SK-N-MC (cell line): ENCODE measurements around the gene PRB3.

Experiments used
- DNase-seq: peaks from one replicate; pipeline ENCODE4 v3.0.0-alpha.2; 2011; ENCODE audit warnings: low read depth, low spot score
- H3K27ac ChIP-seq: fragments of 200-600 bp; sonication (generic); 2 replicates; pipeline ENCODE4 v1.5.1; 2016; ENCODE audit warnings: mixed run types
- H3K36me3 ChIP-seq: fragments of 200-600 bp; sonication (generic); 2 replicates; pipeline ENCODE4 v1.6.1; 2017; ENCODE audit warnings: antibody characterized with exemption, low read length, mixed read lengths; ENCODE audit not compliant: insufficient read depth
- H3K4me3 ChIP-seq: fragments of 200-600 bp; sonication (generic); 2 replicates; pipeline ENCODE4 v1.5.1; 2016
- H3K9ac ChIP-seq: fragments of 200-600 bp; sonication (generic); 2 replicates; pipeline ENCODE4 v1.8.0; 2017; ENCODE audit warnings: mixed run types, mixed read lengths; ENCODE audit not compliant: insufficient read length
- H3K9me3 ChIP-seq: fragments of 200-600 bp; sonication (generic); 2 replicates; pipeline ENCODE4 v1.6.1; 2017; ENCODE audit warnings: low read depth, mild to moderate bottlenecking, antibody characterized with exemption, low read length, moderate library complexity, mixed read lengths
- EZH2 ChIP-seq: fragments of 200-600 bp; sonication (generic); IDR thresholded peaks from one replicate; pipeline ENCODE4 v1.6.1; 2017; ENCODE audit warnings: antibody characterized with exemption
- FOXP2 ChIP-seq: optimal IDR thresholded peaks from 2 replicates; pipeline ENCODE3; 2011; ENCODE audit warnings: mild to moderate bottlenecking, moderate library complexity; ENCODE audit not compliant: insufficient read depth; ENCODE audit errors: extremely low read length, control extremely low read depth
- POLR2AphosphoS5 ChIP-seq: IDR thresholded peaks from 2 replicates; pipeline ENCODE4 v1.6.1; 2012; ENCODE audit warnings: mild to moderate bottlenecking, low read depth, low read length, borderline replicate concordance

PRB3 gene

GRCh38 chr12:11233532-11233931, 36.0 kb downstream of the PRB3 start:
- Histone ChIP-seq H3K4me3 (no peak overlapping the region), H3K9me3 (no peaks in the 10 kb centered on the region), H3K27ac (no peak overlapping the region), H3K9ac (no peak overlapping the region), H3K36me3 (no peaks in the 10 kb centered on the region)
- DNase-seq, result no peak
- no peak for TF ChIP-seq FOXP2
- TF ChIP-seq POLR2AphosphoS5, result no peak
- TF ChIP-seq EZH2, result no peak

- H3K9ac ChIP-seq, result no peak overlapping the region
- H3K4me3 ChIP-seq, result no peak overlapping the region
- no peak for DNase-seq
- no peaks in the 10 kb centered on the region for H3K36me3 ChIP-seq
- no peak overlapping the region for H3K27ac ChIP-seq
- TF ChIP-seq POLR2AphosphoS5, result no peak
- no peak for TF ChIP-seq FOXP2
- no peak for TF ChIP-seq EZH2
- no peaks in the 10 kb centered on the region for H3K9me3 ChIP-seq
Observed at GRCh38 chr12:11228296-11228879, 41.1 kb downstream of the PRB3 start.

GRCh38 chr12:11227373-11227772, 42.1 kb downstream of the PRB3 start:
- TF ChIP-seq EZH2 (no peak), FOXP2 (no peak), POLR2AphosphoS5 (no peak)
- no peak for DNase-seq

More at GRCh38 chr12:11227373-11227772, 42.1 kb downstream of the PRB3 start:
- no peak overlapping the region for H3K4me3 ChIP-seq
- no peaks in the 10 kb centered on the region for H3K36me3 ChIP-seq
- H3K9me3 ChIP-seq, result no peaks in the 10 kb centered on the region
- no peak overlapping the region for H3K27ac ChIP-seq
- no peak overlapping the region for H3K9ac ChIP-seq
